ENCODE results near the gene ATG4C.

DNA sequence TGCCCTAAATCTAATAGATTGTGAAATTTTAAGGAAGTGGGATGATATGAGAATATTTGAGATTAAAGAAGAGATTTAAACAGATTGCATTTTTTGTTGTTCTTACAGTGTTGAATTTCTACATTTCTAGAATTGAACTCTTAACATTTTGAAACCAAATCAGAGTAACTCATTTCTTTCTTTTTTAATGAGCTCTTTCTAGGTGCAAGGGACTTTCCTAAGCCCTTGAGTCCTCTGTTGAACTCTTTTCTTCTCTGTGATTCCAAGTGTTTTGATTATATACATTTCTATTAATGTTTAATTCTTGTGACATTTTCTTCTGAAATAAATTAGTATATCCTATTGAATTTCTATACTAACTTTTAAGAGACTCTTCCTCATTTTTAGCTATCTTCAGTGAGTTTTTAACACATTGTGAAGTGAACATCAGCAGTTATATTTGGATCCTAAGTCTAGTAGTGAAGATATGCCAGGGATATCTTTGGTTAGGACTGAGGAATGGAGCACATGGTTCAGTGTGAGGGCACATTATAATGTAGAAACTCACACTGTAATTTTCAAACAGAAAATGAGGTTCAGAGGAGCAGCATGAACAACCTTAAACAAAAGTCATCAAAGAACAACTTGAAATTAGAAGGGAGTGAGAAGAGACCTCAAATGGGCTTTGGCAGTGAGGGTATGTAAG, 53.1 kb downstream of the ATG4C start:
- TF ChIP-seq, protein P1, sequence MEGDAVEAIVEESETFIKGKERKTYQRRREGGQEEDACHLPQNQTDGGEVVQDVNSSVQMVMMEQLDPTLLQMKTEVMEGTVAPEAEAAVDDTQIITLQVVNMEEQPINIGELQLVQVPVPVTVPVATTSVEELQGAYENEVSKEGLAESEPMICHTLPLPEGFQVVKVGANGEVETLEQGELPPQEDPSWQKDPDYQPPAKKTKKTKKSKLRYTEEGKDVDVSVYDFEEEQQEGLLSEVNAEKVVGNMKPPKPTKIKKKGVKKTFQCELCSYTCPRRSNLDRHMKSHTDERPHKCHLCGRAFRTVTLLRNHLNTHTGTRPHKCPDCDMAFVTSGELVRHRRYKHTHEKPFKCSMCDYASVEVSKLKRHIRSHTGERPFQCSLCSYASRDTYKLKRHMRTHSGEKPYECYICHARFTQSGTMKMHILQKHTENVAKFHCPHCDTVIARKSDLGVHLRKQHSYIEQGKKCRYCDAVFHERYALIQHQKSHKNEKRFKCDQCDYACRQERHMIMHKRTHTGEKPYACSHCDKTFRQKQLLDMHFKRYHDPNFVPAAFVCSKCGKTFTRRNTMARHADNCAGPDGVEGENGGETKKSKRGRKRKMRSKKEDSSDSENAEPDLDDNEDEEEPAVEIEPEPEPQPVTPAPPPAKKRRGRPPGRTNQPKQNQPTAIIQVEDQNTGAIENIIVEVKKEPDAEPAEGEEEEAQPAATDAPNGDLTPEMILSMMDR (conservative IDR thresholded peaks at IDR 0.05; ENCODE audit: low read length) = no peak
- no peak for TF ChIP-seq EZH2phosphoT487 (IDR thresholded peaks at IDR 0.05; ENCODE audit: borderline replicate concordance)

All from Loucy (cell line).